H1 (cell line): ENCODE data around the gene ENPP3. TPM values are rescaled to one million over a fixed set of nuclear protein-coding genes. Genes with fewer than 3 reads are reported as not detected.

Experiments used
- CTCF ChIA-PET: fragments of 300-600 bp; sonication (Branson Sonifier 250); formaldehyde crosslinking; loops from one replicate; lab custom pipeline; 2021; ENCODE audit not compliant: partially characterized antibody; lab: Charles Lee
- POLR2A ChIA-PET: fragments of 300-600 bp; sonication (Branson Sonifier 250); formaldehyde crosslinking; loops from one replicate; lab custom pipeline; 2021; ENCODE audit warnings: inconsistent platforms; ENCODE audit not compliant: partially characterized antibody; lab: Charles Lee
- DNase-seq, 2 experiments: peaks; one replicate each; pipeline versions ENCODE4 v3.0.0 to v3.0.0-alpha.2; 2010 to 2022; ENCODE audit warnings: low spot score in 2 of 2, low read depth in 1 of 2, mixed read lengths in 1 of 2
- FAIRE-seq: peaks from 2 replicates; lab custom pipeline; 2011; peaks lifted over from hg19 to GRCh38; lab: Jason Lieb, UNC
- H2AFZ ChIP-seq: 2 replicates; pipeline ENCODE4 v1.8.1; 2012; ENCODE audit warnings: low read length, inconsistent platforms
- H2AK5ac ChIP-seq: 2 replicates; pipeline ENCODE4 v1.6.1; 2013; ENCODE audit warnings: low read depth, low read length
- H2BK120ac ChIP-seq: replicated peaks from 2 replicates; pipeline ENCODE3; 2013; ENCODE audit warnings: low read depth, low read length, inconsistent platforms
- H2BK12ac ChIP-seq: 2 replicates; pipeline ENCODE4 v1.6.1; 2013; ENCODE audit warnings: low read depth, low read length
- H2BK15ac ChIP-seq: 2 replicates; pipeline ENCODE4 v1.6.1; 2013; ENCODE audit warnings: low read length
- H2BK20ac ChIP-seq: 2 replicates; pipeline ENCODE4 v1.6.1; 2013; ENCODE audit warnings: low read length
- H2BK5ac ChIP-seq: 2 replicates; pipeline ENCODE4 v1.6.1; 2013; ENCODE audit warnings: low read depth, low read length
- H3K14ac ChIP-seq: 2 replicates; pipeline ENCODE4 v1.6.1; 2013; ENCODE audit warnings: inconsistent platforms; ENCODE audit not compliant: insufficient read length
- H3K18ac ChIP-seq: 2 replicates; pipeline ENCODE4 v1.6.1; 2013; ENCODE audit warnings: low read length; ENCODE audit errors: extremely low read depth
- H3K23ac ChIP-seq: 2 replicates; pipeline ENCODE4 v1.6.1; 2013; ENCODE audit warnings: inconsistent platforms; ENCODE audit not compliant: insufficient read length
- H3K23me2 ChIP-seq: 2 replicates; pipeline ENCODE4 v1.6.1; 2013; ENCODE audit warnings: low read depth, low read length
- H3K27ac ChIP-seq: 2 replicates; pipeline ENCODE4 v1.6.1; 2011; ENCODE audit warnings: low read depth, low read length, inconsistent platforms
- H3K27me3 ChIP-seq, 4 experiments: replicated peaks in 1 of 4; 1 replicate in 1 of 4; 2 replicates in 3 of 4; pipeline versions ENCODE4 v1.6.1 to v1.8.1; 2011 to 2013; ENCODE audit warnings: low read length in 3 of 4, mild to moderate bottlenecking in 3 of 4, inconsistent platforms in 2 of 4, mixed read lengths in 2 of 4, moderate library complexity in 1 of 4; ENCODE audit not compliant: control insufficient read depth in 3 of 4, insufficient read depth in 3 of 4; ENCODE audit errors: extremely low read depth in 1 of 4
- H3K36me3 ChIP-seq, 4 experiments: 2 replicates each; pipeline versions ENCODE4 v1.6.1 to v1.8.1; 2011 to 2013; ENCODE audit warnings: mild to moderate bottlenecking in 4 of 4, low read length in 3 of 4, moderate library complexity in 2 of 4, control low read depth in 1 of 4, inconsistent platforms in 1 of 4; ENCODE audit not compliant: insufficient read depth in 4 of 4, control insufficient read depth in 2 of 4
- H3K4ac ChIP-seq: replicated peaks from 2 replicates; pipeline ENCODE3; 2013; ENCODE audit warnings: low read length, low read depth, mixed read lengths, inconsistent platforms; ENCODE audit not compliant: insufficient read length
- H3K4me1 ChIP-seq, 4 experiments: replicated peaks in 1 of 4; 1 replicate in 1 of 4; 2 replicates in 3 of 4; pipeline versions ENCODE4 v1.6.1 to v1.8.1; 2011 to 2013; ENCODE audit warnings: low read length in 3 of 4, inconsistent platforms in 2 of 4, mixed read lengths in 1 of 4; ENCODE audit not compliant: insufficient read depth in 4 of 4, control insufficient read depth in 3 of 4
- H3K4me2 ChIP-seq, 2 experiments: 2 replicates each; pipeline versions ENCODE4 v1.6.1 to v1.8.1; 2011 to 2013; ENCODE audit warnings: low read depth in 2 of 2, low read length in 2 of 2, control low read depth in 1 of 2, inconsistent platforms in 1 of 2, mild to moderate bottlenecking in 1 of 2; ENCODE audit not compliant: insufficient read depth in 1 of 2
- H3K4me3 ChIP-seq, 4 experiments: fragments of 200-600, 300-600 bp in 1 of 4; sonication (generic), shearing (Covaris generic), sonication (Bioruptor Twin) in 1 of 4; 2 replicates each; pipeline versions ENCODE4 v1.5.1 to v1.8.1; 2011 to 2016; ENCODE audit warnings: low read length in 4 of 4, low read depth in 3 of 4, control low read depth in 2 of 4, inconsistent platforms in 2 of 4, mild to moderate bottlenecking in 2 of 4, mixed read lengths in 1 of 4, moderate library complexity in 1 of 4; ENCODE audit not compliant: insufficient read depth in 2 of 4; ENCODE audit errors: extremely low read depth in 1 of 4
- H3K56ac ChIP-seq: replicated peaks from 2 replicates; pipeline ENCODE3; 2013; ENCODE audit warnings: low read depth, mild to moderate bottlenecking, mixed read lengths, low read length, inconsistent platforms; ENCODE audit not compliant: insufficient read length
- H3K79me1 ChIP-seq: 2 replicates; pipeline ENCODE4 v1.6.1; 2013; ENCODE audit warnings: low read depth, low read length, control low read depth
- H3K79me2 ChIP-seq, 2 experiments: 2 replicates each; pipeline versions ENCODE4 v1.6.1 to v1.8.1; 2012 to 2013; ENCODE audit warnings: low read length in 2 of 2, mild to moderate bottlenecking in 2 of 2, inconsistent platforms in 1 of 2; ENCODE audit not compliant: insufficient read depth in 2 of 2, control insufficient read depth in 1 of 2
- H3K9ac ChIP-seq, 4 experiments: replicated peaks in 1 of 4; 1 replicate in 1 of 4; 2 replicates in 3 of 4; pipeline versions ENCODE4 v1.6.1 to v1.8.1; 2011 to 2013; ENCODE audit warnings: low read depth in 3 of 4, low read length in 3 of 4, control low read depth in 2 of 4, mild to moderate bottlenecking in 2 of 4, moderate library complexity in 2 of 4, inconsistent platforms in 1 of 4; ENCODE audit errors: extremely low read depth in 1 of 4
- H3K9me3 ChIP-seq, 2 experiments: 2 replicates each; pipeline versions ENCODE4 v1.6.1 to v1.8.1; 2012 to 2013; ENCODE audit warnings: mild to moderate bottlenecking in 2 of 2, moderate library complexity in 2 of 2, control low read depth in 1 of 2, inconsistent platforms in 1 of 2, low read depth in 1 of 2, low read length in 1 of 2, mixed read lengths in 1 of 2; ENCODE audit not compliant: insufficient read depth in 2 of 2
- H4K20me1 ChIP-seq, 2 experiments: replicated peaks in 1 of 2; 2 replicates each; pipeline versions ENCODE3 to v1.8.1; 2011 to 2013; ENCODE audit warnings: inconsistent platforms in 2 of 2, low read length in 2 of 2, mild to moderate bottlenecking in 1 of 2; ENCODE audit not compliant: insufficient read depth in 2 of 2, control insufficient read depth in 1 of 2
- H4K5ac ChIP-seq: 2 replicates; pipeline ENCODE4 v1.6.1; 2013; ENCODE audit warnings: low read length, low read depth, mixed read lengths, inconsistent platforms; ENCODE audit not compliant: insufficient read length
- H4K8ac ChIP-seq: 2 replicates; pipeline ENCODE4 v1.8.0; 2013; ENCODE audit warnings: mild to moderate bottlenecking, moderate library complexity, low read length, inconsistent platforms; ENCODE audit not compliant: insufficient read depth; ENCODE audit errors: extremely low read depth
- H4K91ac ChIP-seq: replicated peaks from 2 replicates; pipeline ENCODE3; 2013; ENCODE audit warnings: low read length, mixed read lengths, inconsistent platforms; ENCODE audit not compliant: insufficient read length
- CBX8 ChIP-seq: fragments of 300-800, 300-1000 bp; sonication (generic); IDR thresholded peaks from 2 replicates; pipeline ENCODE4 v1.7.1; 2016; ENCODE audit warnings: low read depth, low read length, borderline replicate concordance
- E2F6 ChIP-seq: IDR thresholded peaks from 2 replicates; pipeline ENCODE4 v1.6.1; 2012; ENCODE audit warnings: inconsistent platforms
- GABPA ChIP-seq: IDR thresholded peaks from 2 replicates; pipeline ENCODE4 v1.6.1; 2011; ENCODE audit warnings: mild to moderate bottlenecking, low read length, moderate library complexity, borderline replicate concordance; ENCODE audit not compliant: insufficient read depth
- KDM4A ChIP-seq: IDR thresholded peaks from one replicate; pipeline ENCODE4 v1.7.1; 2012; ENCODE audit warnings: low read depth, mild to moderate bottlenecking, moderate library complexity, low read length, inconsistent platforms; ENCODE audit not compliant: severe bottlenecking
- POLR2AphosphoS5 ChIP-seq: IDR thresholded peaks from 2 replicates; pipeline ENCODE4 v1.6.1; 2011; ENCODE audit warnings: low read depth, low read length
- TAF1 ChIP-seq: IDR thresholded peaks from 2 replicates; pipeline ENCODE4 v1.6.1; 2011; ENCODE audit warnings: mild to moderate bottlenecking, low read depth, low read length
- WGBS, 2 experiments: shearing (Covaris generic) in 1 of 2; methylation state at CpG; one replicate each; pipeline versions ENCODE4 v1.1.6 to v1.1.7; 2013 to 2015; ENCODE audit warnings: low lambda C conversion rate in 2 of 2, mixed read lengths in 2 of 2, inconsistent platforms in 1 of 2, low coverage in 1 of 2, missing lambda C conversion rate in 1 of 2; ENCODE audit not compliant: insufficient replicate concordance in 2 of 2, insufficient coverage in 1 of 2, insufficient read length in 1 of 2; ENCODE audit errors: extremely low coverage in 1 of 2, missing lambda C conversion rate in 1 of 2; 5-methylcytosine and 5-hydroxymethylcytosine counted together
- polyA plus RNA-seq, 7 experiments: library from polyadenylated mRNA; depleted of rRNA in 3 of 7; stranded (reverse) in 5 of 7; unstranded in 2 of 7; fragments of >200 nt in 5 of 7; fragments of 200-250 nt in 2 of 7; gene quantifications; 1 replicate in 5 of 7; 2 replicates in 1 of 7; 4 replicates in 1 of 7; pipeline versions ENCODE4 v1.2.1 to v1.2.3, GENCODE V29; 2011 to 2013; ENCODE audit warnings: missing spikeins in 2 of 7, mixed read lengths in 2 of 7
- total RNA-seq: library from RNA; stranded (reverse); fragmentation: NEBNext Ultra II Directional; extraction: Animal tissue kit (Norgen Biotek cat#: 25700); gene quantifications from 2 replicates; pipeline ENCODE4 v1.2.1, GENCODE V29; 2021

Gene ENPP3
- total and polyA plus RNA-seq, 2 of the 8 experiments (the other 6 are each of a cell fraction or from before 2014, with no cell fraction given): 0.11 TPM; not detected in 1

- H2AK5ac ChIP-seq: no peak overlapping the region
- no peaks in the 10 kb centered on the region for H3K79me1 ChIP-seq
- no peak overlapping the region for H3K27ac ChIP-seq
- CTCF ChIA-PET: interaction anchor here (0.8 to 1.5 kb wide), 3 partner anchors 9 to 75 kb away, joined by 3 read pairs; partner anchors contain the start of gene MED23
- H2BK5ac ChIP-seq: no peak overlapping the region
- FAIRE-seq (no peak), DNase-seq (no peak)
- no peak overlapping the region for H3K56ac ChIP-seq
- no peak overlapping the region for H4K91ac ChIP-seq
- H3K9ac ChIP-seq: no peak overlapping the region
- no peak overlapping the region for H4K8ac ChIP-seq
- no peak overlapping the region for H3K23ac ChIP-seq
- H3K4me3 ChIP-seq: no peak overlapping the region
- H3K27me3 ChIP-seq: no peaks in the 10 kb centered on the region
- H3K79me2 ChIP-seq: no peaks in the 10 kb centered on the region
- no peaks in the 10 kb centered on the region for H4K20me1 ChIP-seq
- H3K23me2 ChIP-seq: no peaks in the 10 kb centered on the region
- no peak overlapping the region for H4K5ac ChIP-seq
- no peak overlapping the region for H3K4ac ChIP-seq
- no peaks in the 10 kb centered on the region for H3K9me3 ChIP-seq
- no peak overlapping the region for H3K14ac ChIP-seq
- POLR2A ChIA-PET: no interaction called here
- H2BK15ac ChIP-seq: no peak overlapping the region
- peaks cover 3 to 57% (median 33%) of the 10 kb centered on the region in 4 experiments; a peak in 7 of 8 replicates for H3K36me3 ChIP-seq
- no peak overlapping the region for H2BK12ac ChIP-seq
- H2BK120ac ChIP-seq: no peak overlapping the region
- no peak overlapping the region for H2BK20ac ChIP-seq
- H2AFZ ChIP-seq: no peak overlapping the region
- H3K4me1 ChIP-seq: no peaks in the 10 kb centered on the region
- no peak overlapping the region for H3K4me2 ChIP-seq
- WGBS, 2 experiments: 93% methylated on average over 11 of the region's 11 CpGs; no CpG with 5 or more reads in 1 of the 2 experiments
- no peak overlapping the region for H3K18ac ChIP-seq
- TF ChIP-seq E2F6: no peak
- TF ChIP-seq GABPA: no peak
- TF ChIP-seq CBX8: no peak
- TF ChIP-seq KDM4A: no peak
- TF ChIP-seq TAF1: no peak
- no peak for TF ChIP-seq POLR2AphosphoS5
These were observed 43.0 kb upstream of the ENPP3 start for GRCh38 chr6:131594074-131594473.
